Omental fat pad (tissue), 4 donors: ENCODE results near the gene CADM1. TPM values are rescaled to one million over a fixed set of nuclear protein-coding genes. Genes with fewer than 3 reads are reported as not detected.

ENCODE experiments used
- ATAC-seq: fragments of 150-250 bp; one replicate; pipeline ENCODE4 v1.9.1; 2016; ENCODE audit warnings: mild to moderate bottlenecking, moderate library complexity; ENCODE audit not compliant: low FRiP score
- DNase-seq: peaks from one replicate; pipeline ENCODE4 v3.0.0-alpha.2; 2019; ENCODE audit warnings: low spot score
- total RNA-seq, 4 donors: library from RNA; depleted of rRNA; stranded (reverse); fragments of >200 nt; gene quantifications; one replicate each; pipeline ENCODE4 v1.1.0, GENCODE V29; 2016
- TF ChIP-seq, protein P1 (sequence below), 3 donors: fragments of 450-650 bp; IDR thresholded peaks; one replicate each; pipeline ENCODE4 v1.5.1; 2016 to 2017; ENCODE audit warnings: antibody characterized with exemption in 3 of 3, mild to moderate bottlenecking in 3 of 3, moderate library complexity in 2 of 3

The CADM1 gene
- total RNA-seq, 4 donors from 2014 or later, result 5.8 to 27.9 (median 14.9) TPM

GRCh38 chr11:115342142-115342541 is 162.1 kb downstream of the CADM1 start:
- TF ChIP-seq, protein P1, sequence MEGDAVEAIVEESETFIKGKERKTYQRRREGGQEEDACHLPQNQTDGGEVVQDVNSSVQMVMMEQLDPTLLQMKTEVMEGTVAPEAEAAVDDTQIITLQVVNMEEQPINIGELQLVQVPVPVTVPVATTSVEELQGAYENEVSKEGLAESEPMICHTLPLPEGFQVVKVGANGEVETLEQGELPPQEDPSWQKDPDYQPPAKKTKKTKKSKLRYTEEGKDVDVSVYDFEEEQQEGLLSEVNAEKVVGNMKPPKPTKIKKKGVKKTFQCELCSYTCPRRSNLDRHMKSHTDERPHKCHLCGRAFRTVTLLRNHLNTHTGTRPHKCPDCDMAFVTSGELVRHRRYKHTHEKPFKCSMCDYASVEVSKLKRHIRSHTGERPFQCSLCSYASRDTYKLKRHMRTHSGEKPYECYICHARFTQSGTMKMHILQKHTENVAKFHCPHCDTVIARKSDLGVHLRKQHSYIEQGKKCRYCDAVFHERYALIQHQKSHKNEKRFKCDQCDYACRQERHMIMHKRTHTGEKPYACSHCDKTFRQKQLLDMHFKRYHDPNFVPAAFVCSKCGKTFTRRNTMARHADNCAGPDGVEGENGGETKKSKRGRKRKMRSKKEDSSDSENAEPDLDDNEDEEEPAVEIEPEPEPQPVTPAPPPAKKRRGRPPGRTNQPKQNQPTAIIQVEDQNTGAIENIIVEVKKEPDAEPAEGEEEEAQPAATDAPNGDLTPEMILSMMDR (IDR thresholded peaks at IDR 0.05), result no peak

DNA sequence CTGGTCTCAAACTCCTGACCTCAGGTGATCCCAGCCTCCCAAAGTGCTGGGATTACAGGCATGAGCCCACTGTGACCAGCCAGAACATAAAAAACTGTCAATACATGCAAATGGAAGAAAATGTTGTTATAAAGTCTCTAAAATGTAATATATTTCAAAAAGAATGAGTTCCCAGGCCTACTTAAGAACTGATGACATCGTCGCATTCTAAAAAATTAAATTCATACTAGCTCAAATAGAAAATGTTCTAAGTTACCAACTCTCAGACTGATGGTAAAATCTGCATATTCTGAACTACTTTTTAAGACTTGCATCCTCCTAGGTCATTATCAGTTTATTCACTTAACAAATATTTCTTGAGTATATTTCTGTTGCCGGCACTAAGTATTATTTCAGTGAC is 163.3 kb downstream of the CADM1 start:
- DNase-seq, result no peak

More at GRCh38 chr11:115342142-115342541, 162.1 kb downstream of the CADM1 start:
- DNase-seq (no peak), ATAC-seq (no peak)

GRCh38 chr11:115338476-115338875 is 165.7 kb downstream of the CADM1 start:
- peak; percentile 44 for ATAC-seq
- DNase-seq, result no peak
- TF ChIP-seq, protein P1 (IDR thresholded peaks at IDR 0.05), result no peak

More for the DNA sequence above, 163.3 kb downstream of the CADM1 start:
- TF ChIP-seq, protein P1 (IDR thresholded peaks at IDR 0.05), result no peak
- no peak for ATAC-seq

GRCh38 chr11:115334932-115335788 is 169.1 kb downstream of the CADM1 start:
- TF ChIP-seq, protein P1 (IDR thresholded peaks at IDR 0.05), result no peak
- ATAC-seq, result no peak
- DNase-seq, result no peak

GRCh38 chr11:115333949-115334348 is 170.3 kb downstream of the CADM1 start:
- TF ChIP-seq, protein P1 (IDR thresholded peaks at IDR 0.05), result no peak
- DNase-seq (no peak), ATAC-seq (no peak)

- TF ChIP-seq, protein P1 (IDR thresholded peaks at IDR 0.05), result no peak
- no peak for ATAC-seq
- DNase-seq, result no peak
Observed at GRCh38 chr11:115333121-115333520, 171.1 kb downstream of the CADM1 start.
